Measurements from ENCODE around the gene TTC24.

- TF ChIP-seq EZH2phosphoT487 (conservative IDR thresholded peaks at IDR 0.05; ENCODE audit: low read length), result no peak
- TF ChIP-seq, protein P1, sequence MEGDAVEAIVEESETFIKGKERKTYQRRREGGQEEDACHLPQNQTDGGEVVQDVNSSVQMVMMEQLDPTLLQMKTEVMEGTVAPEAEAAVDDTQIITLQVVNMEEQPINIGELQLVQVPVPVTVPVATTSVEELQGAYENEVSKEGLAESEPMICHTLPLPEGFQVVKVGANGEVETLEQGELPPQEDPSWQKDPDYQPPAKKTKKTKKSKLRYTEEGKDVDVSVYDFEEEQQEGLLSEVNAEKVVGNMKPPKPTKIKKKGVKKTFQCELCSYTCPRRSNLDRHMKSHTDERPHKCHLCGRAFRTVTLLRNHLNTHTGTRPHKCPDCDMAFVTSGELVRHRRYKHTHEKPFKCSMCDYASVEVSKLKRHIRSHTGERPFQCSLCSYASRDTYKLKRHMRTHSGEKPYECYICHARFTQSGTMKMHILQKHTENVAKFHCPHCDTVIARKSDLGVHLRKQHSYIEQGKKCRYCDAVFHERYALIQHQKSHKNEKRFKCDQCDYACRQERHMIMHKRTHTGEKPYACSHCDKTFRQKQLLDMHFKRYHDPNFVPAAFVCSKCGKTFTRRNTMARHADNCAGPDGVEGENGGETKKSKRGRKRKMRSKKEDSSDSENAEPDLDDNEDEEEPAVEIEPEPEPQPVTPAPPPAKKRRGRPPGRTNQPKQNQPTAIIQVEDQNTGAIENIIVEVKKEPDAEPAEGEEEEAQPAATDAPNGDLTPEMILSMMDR (IDR thresholded peaks at IDR 0.05; ENCODE audit: insufficient read depth, low read length, poor library complexity, severe bottlenecking), result no peak
These were observed 27.7 kb upstream of the TTC24 start for GRCh38 chr1:156551869-156552268.

Measured in SU-DHL-6 (cell line).